HG03095 (cell line): ENCODE measurements around the gene FMN1.

ENCODE experiments used
- ATAC-seq: cut with Tn5 transposase; IDR thresholded peaks from one replicate; pipeline ENCODE4 v1.9.1; 2021; ENCODE audit warnings: moderate library complexity; ENCODE audit not compliant: unreplicated experiment

Gene FMN1

DNA sequence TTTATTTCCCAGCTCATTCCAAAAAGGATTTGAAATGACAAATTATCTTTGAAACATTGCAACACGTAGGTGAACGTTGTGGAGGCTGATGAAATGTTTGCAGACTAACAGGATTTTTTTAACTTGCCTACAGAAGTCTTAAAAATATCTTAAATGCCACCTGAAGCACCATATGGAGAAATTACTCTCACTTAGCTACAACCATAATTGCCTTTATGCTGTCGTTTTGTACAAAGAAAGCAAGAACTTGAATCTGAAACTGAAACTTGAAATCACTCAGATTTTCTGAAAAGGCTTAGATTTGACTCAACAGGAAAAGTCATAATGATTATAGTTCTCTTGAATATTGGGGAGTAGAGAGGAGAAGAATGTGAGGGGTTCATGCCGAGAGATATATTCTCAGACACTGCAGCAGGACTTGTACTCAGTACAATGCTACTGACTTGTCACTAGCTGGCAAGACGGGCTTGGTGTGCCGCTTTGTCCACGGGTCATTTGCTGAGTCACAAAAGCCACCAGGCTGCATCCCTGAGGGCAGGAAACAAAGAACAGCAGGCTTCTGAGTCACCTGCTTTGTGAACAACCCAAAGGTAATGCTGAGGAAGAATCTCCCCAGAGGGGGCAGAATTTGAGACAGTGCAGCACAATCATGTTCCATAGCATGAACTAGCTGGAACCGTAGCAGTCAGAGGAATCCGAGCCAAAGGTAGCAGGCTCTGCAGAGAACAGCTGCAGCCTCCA is 7.1 kb upstream of the FMN1 start:
- peak; percentile 75 for ATAC-seq

DNA sequence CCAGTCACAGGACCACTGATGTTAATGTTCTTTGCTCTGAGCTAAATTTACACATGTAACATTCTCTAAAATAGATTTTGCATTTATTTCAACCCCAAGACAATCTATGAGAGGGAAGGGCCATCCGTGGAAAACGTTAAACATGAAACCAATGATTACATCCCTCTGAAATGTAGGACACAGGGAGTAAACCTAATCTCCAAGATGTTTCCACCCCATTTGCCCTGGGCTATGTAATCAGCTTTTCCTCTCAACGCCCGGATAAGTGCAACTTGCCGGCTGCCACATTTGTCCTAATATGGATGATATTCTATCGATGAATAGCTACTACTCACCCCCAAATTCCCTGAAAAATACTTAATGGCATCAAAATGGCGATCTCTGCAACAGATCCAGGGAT is 6.4 kb upstream of the FMN1 start:
- no peak for ATAC-seq

DNA sequence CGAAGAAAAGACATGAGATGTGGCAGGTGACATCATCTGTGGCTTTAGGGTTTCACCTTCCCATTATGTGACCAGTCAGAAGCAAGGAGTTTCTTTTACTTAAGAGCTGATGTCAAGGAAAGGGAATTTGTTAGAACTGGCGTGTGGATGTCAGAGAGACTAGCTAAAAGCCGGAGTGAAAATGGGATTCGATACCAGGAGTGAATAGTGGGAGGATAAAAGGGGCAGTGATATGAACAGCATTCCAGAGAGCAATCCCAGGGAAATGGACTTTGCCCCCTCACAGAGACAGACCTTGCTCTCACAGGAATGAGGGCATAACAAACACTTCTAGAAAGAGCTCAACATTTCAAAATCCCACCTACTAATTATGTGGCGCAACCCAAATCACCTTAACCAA is 5.9 kb upstream of the FMN1 start:
- ATAC-seq = no peak

DNA sequence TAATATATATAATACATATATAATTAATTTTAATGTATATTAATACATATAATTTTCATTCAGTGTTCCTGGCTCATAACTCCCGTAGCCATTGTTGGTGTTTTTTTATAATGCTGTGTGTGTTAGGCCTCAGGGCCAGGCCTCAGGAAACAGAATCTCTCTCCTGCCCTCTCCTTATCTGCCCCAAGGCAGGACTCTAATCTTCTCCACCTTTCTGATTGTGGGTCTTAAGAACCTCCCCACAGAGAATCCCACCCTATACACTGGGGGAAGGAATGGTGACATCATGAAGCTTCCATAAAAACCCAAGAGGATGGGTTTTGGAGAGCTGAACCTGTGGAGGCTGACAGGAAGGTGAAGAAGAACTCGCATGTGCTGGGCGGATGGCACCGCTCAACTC is 4.0 kb upstream of the FMN1 start:
- ATAC-seq = no peak

DNA sequence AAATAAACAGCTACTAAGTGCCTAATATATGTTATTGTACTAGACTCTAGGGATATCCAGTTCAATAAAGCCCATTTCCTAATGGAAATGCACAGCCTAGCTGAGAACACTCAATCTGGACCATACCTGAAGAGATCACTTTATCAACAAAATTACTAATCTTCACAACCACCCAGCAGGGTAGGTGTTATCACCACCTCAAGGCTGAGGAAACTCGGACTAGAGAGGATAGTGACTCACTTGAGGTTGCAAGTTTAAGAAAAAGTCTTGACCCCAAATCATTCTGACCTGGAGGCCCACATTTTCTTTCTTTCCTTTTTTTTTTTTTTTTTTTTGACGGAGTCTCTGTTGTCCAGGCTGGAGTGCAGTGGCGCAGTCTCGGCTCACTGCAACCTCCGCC is 3.1 kb upstream of the FMN1 start:
- no peak for ATAC-seq

DNA sequence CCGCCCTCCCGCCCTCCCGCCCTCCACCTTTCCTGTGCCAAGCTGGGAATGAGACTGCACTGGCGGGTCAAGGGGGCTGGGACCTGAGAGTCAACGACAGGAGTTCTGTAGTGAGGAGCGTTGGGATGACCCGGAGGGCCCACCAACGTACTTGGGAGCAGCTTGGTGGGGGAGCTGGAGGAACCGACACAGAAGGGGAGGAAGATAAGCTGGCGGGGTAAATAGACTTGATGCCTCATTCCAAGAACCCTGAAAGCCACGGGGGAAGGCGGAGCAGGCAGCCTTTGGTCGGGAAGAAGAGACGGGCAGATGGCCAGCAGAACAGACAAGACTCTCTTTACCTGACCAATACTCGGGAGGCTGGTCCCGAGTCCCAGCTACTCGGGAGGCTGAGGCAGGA is 277 bp downstream of the FMN1 start:
- ATAC-seq = no peak

DNA sequence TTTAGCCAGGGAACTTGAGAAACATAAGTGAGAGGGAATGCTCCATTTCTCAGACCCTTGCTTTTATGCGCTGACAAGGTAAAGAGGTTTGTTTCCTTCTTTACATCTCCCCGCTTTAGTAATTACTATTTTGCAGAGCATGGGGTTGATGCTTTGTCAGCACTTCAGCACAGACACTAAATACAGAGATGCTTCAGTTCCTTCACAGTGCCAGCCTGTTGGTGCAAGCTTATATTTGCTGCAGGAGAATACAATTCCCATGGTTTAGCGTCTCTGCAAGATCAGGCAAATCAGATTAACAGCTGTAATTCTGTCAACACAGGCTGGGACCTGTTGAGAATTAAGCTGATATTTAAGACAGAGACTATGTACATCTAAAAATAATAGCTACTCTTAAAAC is 2.9 kb downstream of the FMN1 start:
- ATAC-seq = no peak

DNA sequence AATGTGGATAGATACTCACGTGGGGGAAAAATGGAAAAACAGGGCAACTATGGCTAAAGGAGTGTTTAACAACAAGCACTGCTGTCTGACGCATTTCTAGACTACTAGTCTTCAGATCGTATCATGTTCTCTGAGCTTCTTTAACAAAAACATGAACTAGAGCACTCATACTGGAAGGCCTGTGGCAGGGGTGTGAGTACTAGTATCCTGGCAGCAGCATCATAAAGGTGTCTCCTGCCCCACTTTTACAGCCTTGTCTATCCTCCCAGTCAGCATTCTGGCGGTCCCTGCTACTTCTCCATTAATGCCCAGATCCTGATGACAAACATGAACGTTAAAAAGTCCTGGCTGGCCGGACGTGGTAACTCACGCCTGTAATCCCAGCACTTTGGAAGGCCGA is 4.0 kb downstream of the FMN1 start:
- ATAC-seq = no peak

DNA sequence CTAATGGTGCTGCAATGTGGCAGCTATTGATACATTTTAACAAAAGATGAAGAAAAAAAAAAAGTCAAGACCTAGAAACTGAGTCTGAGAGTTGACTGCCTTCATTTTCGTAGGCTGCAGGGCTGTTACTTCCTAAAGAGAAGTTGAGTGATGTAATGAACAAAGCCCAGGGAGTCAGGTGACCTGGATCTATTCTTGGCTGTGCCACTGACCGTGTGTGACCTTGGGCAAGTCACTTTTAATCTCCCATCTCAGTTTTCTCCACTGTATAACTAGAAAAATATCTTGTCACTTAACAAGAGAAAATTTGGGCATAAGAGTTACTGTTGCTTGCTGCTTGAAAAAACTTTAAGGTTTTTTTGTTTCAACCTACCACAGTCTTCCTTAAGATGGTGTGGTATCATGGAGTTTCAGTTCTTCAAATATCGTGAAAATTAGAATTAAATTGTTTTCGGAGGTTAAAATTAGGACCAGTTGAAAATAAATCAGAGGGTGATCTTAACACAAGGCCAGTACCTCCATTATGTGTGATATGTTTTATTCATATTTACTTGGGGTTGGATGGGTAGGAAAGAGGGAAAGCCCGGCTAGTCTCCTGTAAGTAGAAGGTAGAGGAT is 5.8 kb downstream of the FMN1 start:
- ATAC-seq = peak; percentile 50

DNA sequence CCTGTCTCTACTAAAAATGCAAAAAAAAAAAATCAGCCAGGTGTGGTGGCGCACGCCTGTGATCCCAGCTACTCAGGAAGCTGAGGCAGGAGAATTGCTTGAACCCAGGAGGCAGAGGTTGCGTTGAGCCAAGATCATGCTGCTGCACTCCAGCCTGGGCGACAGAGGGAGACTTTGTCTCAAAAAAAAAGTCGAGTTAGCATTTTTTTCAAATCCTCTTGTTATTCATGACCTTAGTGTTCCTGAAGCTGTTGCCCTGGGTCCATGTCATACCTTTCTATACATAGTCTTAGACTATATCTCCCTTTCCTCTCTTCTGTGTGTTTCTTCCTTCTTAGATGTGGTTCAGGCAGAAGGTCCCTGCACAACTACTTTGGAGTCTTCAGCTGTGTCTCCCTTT is 6.4 kb downstream of the FMN1 start:
- ATAC-seq = no peak

DNA sequence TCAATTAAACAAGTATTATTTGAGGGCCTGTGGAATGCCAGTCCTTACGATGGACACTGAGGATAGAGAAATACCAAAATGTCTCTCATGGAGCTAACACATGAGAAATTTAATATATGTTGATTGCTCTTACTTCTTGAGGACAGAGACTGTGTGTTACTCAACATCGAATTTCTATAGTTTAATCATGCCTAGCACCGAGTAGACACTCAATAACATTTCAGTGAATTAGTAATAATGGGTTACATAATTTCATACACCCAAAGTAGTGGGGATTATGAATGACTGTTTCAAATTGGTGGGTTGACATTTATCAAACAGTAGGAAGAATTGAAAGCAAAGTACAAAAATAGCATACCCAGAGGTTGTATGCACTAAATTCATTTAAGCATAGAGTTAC is 11.2 kb downstream of the FMN1 start:
- no peak for ATAC-seq

DNA sequence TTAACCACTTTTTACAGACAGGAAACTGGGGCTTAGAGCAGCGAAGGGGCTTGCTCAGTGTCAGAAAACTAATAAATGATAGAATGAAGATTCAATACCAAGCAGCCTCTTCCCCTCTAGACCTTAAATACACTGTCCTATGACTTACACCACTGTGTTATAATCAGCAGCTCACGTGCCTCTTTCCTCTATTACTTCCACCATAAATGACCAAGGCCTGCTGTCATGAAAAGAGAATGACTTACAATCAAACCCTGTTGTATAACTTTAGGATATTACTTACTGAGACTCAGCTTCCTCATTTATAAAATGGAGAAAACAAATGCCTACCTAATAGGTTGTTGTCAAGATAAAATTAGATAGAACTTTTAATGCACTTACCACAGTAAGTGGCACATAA is 11.6 kb downstream of the FMN1 start:
- ATAC-seq = no peak

DNA sequence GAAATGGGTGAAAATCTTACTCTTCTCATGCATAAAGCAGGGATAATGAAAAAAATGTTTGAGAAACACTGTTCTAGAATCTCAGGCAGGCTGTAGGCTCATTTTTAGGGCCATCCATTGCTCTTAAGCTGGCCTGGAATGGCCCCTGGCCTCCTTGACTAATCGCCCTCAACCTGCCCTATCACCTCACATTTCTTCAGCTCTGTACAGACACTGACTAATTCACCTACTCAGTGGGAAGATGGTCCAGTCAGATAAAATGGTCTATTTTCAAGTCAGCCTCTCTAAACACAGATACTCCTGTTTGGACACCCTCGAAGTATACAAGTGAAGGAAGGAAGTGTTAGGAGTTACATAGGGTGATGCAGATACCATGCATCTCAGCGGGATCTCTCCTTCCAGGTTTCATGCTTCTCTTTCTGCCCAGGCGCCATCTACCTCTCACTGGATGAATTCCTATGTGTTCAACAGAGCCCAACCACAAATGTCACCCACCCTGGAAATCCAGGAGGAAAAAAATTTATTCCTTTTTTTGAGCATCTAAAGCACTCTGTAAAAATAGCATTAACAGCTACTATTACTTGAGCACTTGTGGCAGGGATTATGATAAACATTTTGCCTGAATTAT is 12.1 kb downstream of the FMN1 start:
- no peak for ATAC-seq

DNA sequence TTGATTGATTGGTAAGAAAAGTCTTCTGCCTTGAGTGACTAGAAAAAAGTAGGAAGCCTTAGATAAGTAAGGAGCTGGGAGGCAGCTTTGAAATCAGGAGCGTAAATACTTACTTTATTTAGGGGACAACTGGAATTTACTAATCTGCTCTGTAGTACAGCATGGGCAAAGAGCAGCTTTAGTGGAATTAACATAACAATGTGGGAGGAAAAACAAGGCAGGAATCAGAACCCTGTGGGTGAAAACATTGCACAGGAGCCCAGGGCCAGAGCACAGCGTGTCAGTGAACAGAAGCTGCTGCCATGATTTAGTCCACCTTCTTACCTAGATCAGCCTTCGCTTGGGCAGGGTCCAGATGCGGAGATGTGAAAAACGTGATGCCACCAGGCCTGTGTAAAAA is 14.6 kb downstream of the FMN1 start:
- ATAC-seq = no peak

DNA sequence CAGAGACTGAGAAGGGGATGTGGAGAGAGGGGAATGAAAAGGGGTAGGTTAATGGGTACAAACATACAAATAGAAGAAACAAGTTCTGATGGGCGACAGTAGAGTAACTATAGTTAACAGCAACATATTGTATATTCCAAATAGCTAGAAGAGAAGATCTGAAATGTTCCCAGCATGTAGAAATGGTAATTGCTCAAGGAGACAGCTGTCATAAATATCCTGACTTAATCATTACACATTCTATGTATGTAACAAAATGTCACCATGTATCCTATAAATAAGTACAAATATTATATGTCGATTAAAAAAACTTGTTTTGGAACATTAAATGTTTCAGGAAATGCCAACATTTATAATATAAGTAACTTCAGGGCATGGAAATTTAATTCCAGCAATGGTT is 23.3 kb downstream of the FMN1 start:
- ATAC-seq = no peak

DNA sequence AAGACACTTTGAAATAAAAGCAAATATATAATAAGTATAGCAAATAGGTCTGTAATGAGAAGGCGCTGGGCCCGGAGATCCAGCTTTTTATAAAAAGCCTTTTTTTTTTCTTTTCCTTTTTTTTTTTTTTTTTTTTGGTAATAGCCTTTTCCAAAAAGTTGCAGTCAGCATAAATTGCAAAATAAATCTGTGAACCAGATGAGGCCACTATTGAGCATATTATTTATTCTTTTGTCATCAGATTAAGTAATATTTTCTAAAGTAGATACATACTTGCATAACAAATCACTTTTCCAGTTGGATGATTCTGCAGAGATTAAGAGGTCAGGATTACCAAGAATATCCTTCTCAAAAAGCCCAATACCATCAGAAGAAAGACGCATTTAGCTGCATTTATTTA is 24.9 kb downstream of the FMN1 start:
- ATAC-seq = no peak

DNA sequence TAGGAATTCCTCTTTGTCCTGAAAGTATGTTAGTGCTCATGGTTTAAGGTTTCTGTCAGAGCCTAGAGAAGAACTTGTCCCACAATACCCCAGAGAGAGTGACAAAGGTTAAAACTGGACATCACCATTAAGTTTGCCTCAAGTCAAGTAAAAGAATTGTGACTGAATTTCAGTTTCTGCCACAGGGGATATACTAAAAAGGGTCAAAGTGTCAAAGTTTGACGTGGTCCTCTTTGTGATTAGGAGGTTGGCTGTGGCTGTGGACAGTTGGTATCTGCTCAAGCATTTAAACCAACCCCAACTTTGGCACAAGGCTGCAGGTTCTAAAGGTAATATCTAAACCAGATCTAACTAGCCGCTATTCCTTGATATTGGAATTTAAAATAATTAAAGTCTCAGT is 26.1 kb downstream of the FMN1 start:
- ATAC-seq = no peak

DNA sequence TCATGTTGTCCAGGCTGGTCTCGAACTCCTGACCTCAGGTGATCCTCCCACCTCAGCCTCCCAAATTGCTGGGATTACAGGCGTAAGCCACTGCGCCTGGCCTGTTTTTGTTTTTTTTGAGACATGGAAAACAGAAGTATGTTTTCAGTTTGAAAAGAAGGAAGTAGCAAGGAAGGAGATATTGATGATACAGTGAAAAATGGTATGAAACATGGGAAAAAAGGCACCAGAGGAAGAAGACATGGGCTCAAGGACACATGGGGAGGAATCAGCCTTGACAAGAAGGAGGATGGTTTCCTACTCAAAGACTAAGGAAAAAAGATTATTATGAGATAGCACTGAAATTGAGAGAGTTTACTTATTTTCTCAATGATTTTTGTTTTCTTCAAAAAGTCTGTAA is 30.7 kb downstream of the FMN1 start:
- ATAC-seq = no peak

DNA sequence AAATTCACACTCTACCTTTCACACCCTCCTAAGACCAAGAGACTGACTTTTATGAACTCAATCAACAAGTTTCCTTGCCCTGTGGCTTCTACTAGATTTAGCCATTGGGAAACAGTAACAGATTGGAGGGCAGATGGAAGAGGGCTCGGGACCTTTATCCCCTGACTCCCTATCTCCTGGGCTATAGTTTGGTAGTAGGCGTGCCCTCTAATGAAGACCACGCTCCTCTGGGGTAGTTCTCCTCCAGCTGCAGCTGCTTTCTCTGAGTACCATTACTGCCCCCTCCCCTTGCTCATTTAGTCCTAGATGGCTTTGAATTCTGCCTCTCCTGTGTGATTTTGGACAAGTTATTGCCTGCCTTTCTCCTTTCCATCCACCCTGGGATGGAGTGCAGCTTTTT is 33.3 kb downstream of the FMN1 start:
- no peak for ATAC-seq

DNA sequence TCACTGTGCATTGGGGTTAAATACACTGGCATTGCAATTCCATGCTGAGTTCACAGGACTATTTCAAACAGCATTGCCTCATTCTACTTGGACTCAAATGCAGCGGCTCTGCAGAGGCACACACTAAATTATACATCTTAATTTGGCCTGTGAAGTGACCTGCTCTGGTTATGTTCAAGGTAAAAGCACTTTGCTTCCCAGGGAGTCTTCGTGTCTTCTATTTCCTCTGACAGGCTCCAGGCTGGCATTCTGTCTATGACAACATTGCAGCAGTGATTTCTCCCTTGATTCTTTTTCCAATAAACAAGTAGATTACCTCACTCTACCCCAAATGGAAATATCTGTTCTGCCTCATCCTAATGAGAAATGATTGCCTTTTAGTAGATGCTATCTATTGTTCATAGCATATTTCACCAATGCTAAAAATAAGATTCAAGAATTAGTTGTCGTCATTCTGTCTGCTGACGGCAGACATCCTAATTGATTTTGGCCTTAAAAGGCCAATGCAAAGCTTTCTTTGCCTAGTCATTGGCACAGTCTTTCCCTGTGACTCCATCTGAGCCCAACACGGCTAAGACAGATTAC is 33.8 kb downstream of the FMN1 start:
- ATAC-seq = no peak

DNA sequence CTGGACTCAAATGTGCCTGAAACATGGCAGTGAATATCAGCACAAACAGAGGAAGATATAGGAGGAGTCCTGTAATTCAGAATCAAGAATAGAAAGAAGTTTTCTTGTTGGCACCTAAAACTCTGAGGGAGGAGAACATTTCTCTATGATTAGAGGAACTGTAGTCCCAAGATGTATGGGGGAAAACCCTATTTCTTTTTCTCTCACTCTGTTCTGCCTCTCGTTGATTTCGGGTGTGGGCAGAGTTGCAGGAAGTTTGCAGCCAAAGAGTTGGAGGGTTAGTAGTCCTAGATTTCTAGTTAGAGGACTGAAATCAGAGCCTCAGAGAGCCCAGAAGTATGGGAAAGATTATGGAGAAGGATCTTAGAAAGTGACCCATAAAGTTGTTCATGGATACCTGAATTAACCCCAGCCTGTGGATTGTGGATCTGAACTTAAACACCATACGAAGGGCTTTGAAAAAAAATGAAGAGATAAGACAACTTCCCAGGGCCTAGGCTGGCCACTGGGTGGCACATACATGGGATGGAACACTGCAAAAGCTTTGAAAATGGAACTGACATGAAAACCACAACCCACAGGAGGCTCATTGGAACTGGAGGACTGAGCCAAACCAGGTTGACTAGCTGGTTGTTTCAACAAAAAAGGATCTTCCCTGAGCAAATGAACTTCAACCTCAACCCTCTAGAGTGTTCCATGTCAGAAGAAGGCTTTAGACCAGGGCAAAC is 34.6 kb downstream of the FMN1 start:
- no peak for ATAC-seq

DNA sequence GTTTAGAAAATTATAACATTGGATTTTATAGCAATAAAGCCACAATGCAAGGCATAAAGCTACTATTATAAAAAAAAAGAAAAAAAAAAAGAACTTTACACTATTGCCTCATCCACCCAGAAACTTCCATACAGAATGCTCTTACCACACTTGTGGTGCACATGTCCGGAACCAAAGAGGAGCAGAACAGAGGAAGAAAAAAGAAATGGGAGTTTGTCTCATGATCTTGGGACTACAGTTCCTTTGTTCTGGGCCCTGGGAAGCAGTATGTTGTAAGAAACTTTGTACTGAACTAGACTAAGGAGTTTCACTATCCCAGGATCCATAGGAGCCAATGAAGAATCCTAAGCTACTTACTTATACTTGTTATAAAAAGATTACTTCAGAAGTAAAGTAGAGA is 36.1 kb downstream of the FMN1 start:
- ATAC-seq = no peak
